GM21723 (cell line): ENCODE data around the gene CAMTA1.
A peak's percentile ranks its signal among the peaks of the same experiment; 100 is the strongest.

Source experiments
- ATAC-seq: cut with Tn5 transposase; IDR thresholded peaks from one replicate; pipeline ENCODE4 v1.9.1; 2021; ENCODE audit warnings: mild to moderate bottlenecking, moderate library complexity; ENCODE audit not compliant: unreplicated experiment

The CAMTA1 gene

GRCh38 chr1:6953907-6954364 lies 168.7 kb downstream of the CAMTA1 start:
- ATAC-seq, result no peak

- ATAC-seq, result no peak
These were observed 169.3 kb downstream of the CAMTA1 start for GRCh38 chr1:6954591-6954990.

GRCh38 chr1:6955357-6956094 lies 170.3 kb downstream of the CAMTA1 start:
- no peak for ATAC-seq

- no peak for ATAC-seq
These were observed 171.4 kb downstream of the CAMTA1 start for GRCh38 chr1:6956488-6957159.

- ATAC-seq, result no peak
These were observed 172.1 kb downstream of the CAMTA1 start for GRCh38 chr1:6957341-6957740.

- ATAC-seq, result no peak
These were observed 173.3 kb downstream of the CAMTA1 start for GRCh38 chr1:6958407-6959030.

- ATAC-seq, result no peak
These were observed 174.2 kb downstream of the CAMTA1 start for GRCh38 chr1:6959491-6959890.

- no peak for ATAC-seq
These were observed 175.1 kb downstream of the CAMTA1 start for GRCh38 chr1:6960291-6960811.

GRCh38 chr1:6960860-6961259 lies 175.6 kb downstream of the CAMTA1 start:
- no peak for ATAC-seq

GRCh38 chr1:6961289-6961688 lies 176.0 kb downstream of the CAMTA1 start:
- ATAC-seq, result no peak

- ATAC-seq, result no peak
These were observed 176.7 kb downstream of the CAMTA1 start for GRCh38 chr1:6961905-6962477.

- ATAC-seq, result peak; percentile 51
These were observed 177.3 kb downstream of the CAMTA1 start for GRCh38 chr1:6962478-6962995.

GRCh38 chr1:6962996-6963911 lies 178.0 kb downstream of the CAMTA1 start:
- ATAC-seq, result peak; percentile 39

GRCh38 chr1:6963912-6964307 lies 178.7 kb downstream of the CAMTA1 start:
- ATAC-seq, result no peak

GRCh38 chr1:6965083-6965934 lies 180.1 kb downstream of the CAMTA1 start:
- no peak for ATAC-seq

GRCh38 chr1:6965935-6966241 lies 180.6 kb downstream of the CAMTA1 start:
- no peak for ATAC-seq

- no peak for ATAC-seq
These were observed 181.1 kb downstream of the CAMTA1 start for GRCh38 chr1:6966326-6966725.

- ATAC-seq, result no peak
These were observed 182.3 kb downstream of the CAMTA1 start for GRCh38 chr1:6967431-6968111.

- ATAC-seq, result no peak
These were observed 183.9 kb downstream of the CAMTA1 start for GRCh38 chr1:6969106-6969505.
